Ascending aorta (tissue), 2 donors: ENCODE data around the gene RBM5. TPM values are rescaled to one million over a fixed set of nuclear protein-coding genes. Genes with fewer than 3 reads are reported as not detected.

Experiments
- DNase-seq, 2 donors: peaks; one replicate each; pipeline ENCODE4 v3.0.0-alpha.2; 2019; ENCODE audit warnings: low spot score in 2 of 2
- H3K27ac ChIP-seq, 2 donors: fragments of 200-600 bp; sonication (generic); one replicate each; pipeline ENCODE4 v1.5.1; 2016 to 2017; ENCODE audit warnings: mild to moderate bottlenecking in 1 of 2
- H3K27me3 ChIP-seq: fragments of 200-600 bp; sonication (generic); one replicate; pipeline ENCODE4 v1.5.1; 2017
- H3K36me3 ChIP-seq, 2 donors: fragments of 200-600 bp; sonication (generic); one replicate each; pipeline ENCODE4 v1.5.1; 2016
- H3K4me1 ChIP-seq, 2 donors: fragments of 200-600 bp; sonication (generic); one replicate each; pipeline ENCODE4 v1.5.1; 2016 to 2017; ENCODE audit warnings: mild to moderate bottlenecking in 1 of 2
- H3K4me3 ChIP-seq, 2 donors: fragments of 200-600 bp; sonication (generic); one replicate each; pipeline ENCODE4 v1.5.1; 2016 to 2017; ENCODE audit warnings: mild to moderate bottlenecking in 1 of 2
- H3K9me3 ChIP-seq, 2 donors: fragments of 200-600 bp; sonication (generic); one replicate each; pipeline ENCODE4 v1.5.1; 2016
- CTCF ChIP-seq, 3 experiments: fragments of 200-600 bp in 2 of 3; fragments of 450-650 bp in 1 of 3; sonication (generic) in 2 of 3; IDR thresholded peaks; one replicate each; pipeline ENCODE4 v1.5.1; 2016 to 2019; ENCODE audit warnings: antibody characterized with exemption in 3 of 3, mild to moderate bottlenecking in 1 of 3, moderate library complexity in 1 of 3
- intact Hi-C: fragments of 100-400 bp; cut with DNase I; formaldehyde crosslinking; loops from one replicate; pipeline ENCODE4 v1.15.1; 2023
- total RNA-seq: library from RNA; depleted of rRNA; stranded (reverse); fragments of >200 nt; gene quantifications from one replicate; pipeline ENCODE4 v1.1.0, GENCODE V29; 2016

Gene RBM5
- total RNA-seq, 1 donor from 2014 or later: 105 TPM

GRCh38 chr3:50112462-50112861, 23.7 kb downstream of the RBM5 start:
- peaks cover 96 to 98% of the 10 kb centered on the region in 2 donors for H3K36me3 ChIP-seq
- TF ChIP-seq CTCF (IDR thresholded peaks at IDR 0.05): no peak
- no peaks in the 10 kb centered on the region for H3K9me3 ChIP-seq
- no peak overlapping the region for H3K27ac ChIP-seq
- intact Hi-C loops: no loop called here
- H3K4me3 ChIP-seq: no peak overlapping the region
- DNase-seq: no peak
- no peaks in the 10 kb centered on the region for H3K27me3 ChIP-seq
- no peaks in the 10 kb centered on the region for H3K4me1 ChIP-seq

GRCh38 chr3:50117120-50117519, 28.4 kb downstream of the RBM5 start:
- no peaks in the 10 kb centered on the region for H3K9me3 ChIP-seq
- H3K27ac ChIP-seq: no peak overlapping the region
- H3K4me1 ChIP-seq: peaks cover 0 to 3% of the 10 kb centered on the region in 2 donors
- H3K27me3 ChIP-seq: no peaks in the 10 kb centered on the region
- no peak overlapping the region for H3K4me3 ChIP-seq
- no peak for TF ChIP-seq CTCF (IDR thresholded peaks at IDR 0.05)
- intact Hi-C loops: no loop called here
- peaks cover 85 to 86% of the 10 kb centered on the region in 2 donors for H3K36me3 ChIP-seq
- DNase-seq: no peak

- Histone ChIP-seq H3K27me3 (no peaks in the 10 kb centered on the region), H3K27ac (no peak overlapping the region), H3K4me3 (no peak overlapping the region), H3K36me3 (peaks cover 75 to 76% of the 10 kb centered on the region in 2 donors), H3K4me1 (peaks cover 0 to 3% of the 10 kb centered on the region in 2 donors), H3K9me3 (no peaks in the 10 kb centered on the region)
- intact Hi-C loops: no loop called here
- no peak for TF ChIP-seq CTCF (IDR thresholded peaks at IDR 0.05)
- DNase-seq: no peak
Observed at GRCh38 chr3:50118237-50118636, 29.5 kb downstream of the RBM5 start.

- H3K4me1 ChIP-seq: peaks cover 0 to 11% of the 10 kb centered on the region in 2 donors
- no peak for TF ChIP-seq CTCF (IDR thresholded peaks at IDR 0.05)
- no peaks in the 10 kb centered on the region for H3K9me3 ChIP-seq
- H3K27me3 ChIP-seq: no peaks in the 10 kb centered on the region
- no peak for DNase-seq
- H3K27ac ChIP-seq: no peak overlapping the region
- no peak overlapping the region for H3K4me3 ChIP-seq
- intact Hi-C loops: loop anchor here (2.0 to 5.0 kb wide), 2 partner anchors 35 to 153 kb away; partner anchors contain the start of gene SEMA3F
- peaks cover 60% of the 10 kb centered on the region in 2 donors for H3K36me3 ChIP-seq
Observed at GRCh38 chr3:50119786-50120185, 31.1 kb downstream of the RBM5 start.

GRCh38 chr3:50120364-50121071, 31.8 kb downstream of the RBM5 start:
- Histone ChIP-seq H3K36me3 (peaks cover 52 to 53% of the 10 kb centered on the region in 2 donors), H3K9me3 (no peaks in the 10 kb centered on the region), H3K27me3 (no peaks in the 10 kb centered on the region), H3K4me1 (peaks cover 0 to 17% of the 10 kb centered on the region in 2 donors), H3K27ac (no peak overlapping the region), H3K4me3 (no peak overlapping the region)
- no peak for DNase-seq
- no peak for TF ChIP-seq CTCF (IDR thresholded peaks at IDR 0.05)
- intact Hi-C loops: loop anchor here (1.0 to 5.0 kb wide), 4 partner anchors 34 to 152 kb away; partner anchors contain the start of gene SEMA3F
